Adrenal gland (tissue), 12 donors: Measurements from ENCODE around the gene CCDC97. TPM values are rescaled to one million over a fixed set of nuclear protein-coding genes. Genes with fewer than 3 reads are reported as not detected.

Source experiments
- DNase-seq, 7 donors: peaks; one replicate each; pipeline ENCODE4 v3.0.0-alpha.2; 2019 to 2020
- H3K27ac ChIP-seq, 5 donors: fragments of 200-600 bp; sonication (generic) in 4 of 5; 1 replicate in 3 of 5; 2 replicates in 2 of 5; pipeline versions ENCODE4 v1.5.1 to v1.8.0; 2016 to 2020; ENCODE audit warnings: mild to moderate bottlenecking in 1 of 5
- H3K27me3 ChIP-seq: fragments of 200-600 bp; 2 replicates; pipeline ENCODE4 v1.8.0; 2021
- H3K36me3 ChIP-seq, 2 donors: fragments of 200-600 bp; replicated peaks in 1 of 2; 1 replicate in 1 of 2; 2 replicates in 1 of 2; pipeline versions ENCODE4 v1.5.1 to v1.8.0; 2018 to 2022
- H3K4me1 ChIP-seq, 2 donors: fragments of 200-600 bp; replicated peaks in 1 of 2; 1 replicate in 1 of 2; 2 replicates in 1 of 2; pipeline versions ENCODE4 v1.5.1 to v1.8.0; 2018 to 2021
- H3K4me3 ChIP-seq, 4 donors: fragments of 200-600 bp; sonication (generic) in 3 of 4; one replicate each; pipeline ENCODE4 v1.5.1; 2016 to 2018
- H3K9me3 ChIP-seq, 3 donors: fragments of 200-600 bp; sonication (generic) in 1 of 3; replicated peaks in 1 of 3; 1 replicate in 2 of 3; 2 replicates in 1 of 3; pipeline versions ENCODE4 v1.5.1 to v1.8.0; 2016 to 2021
- CTCF ChIP-seq, 6 experiments: fragments of 450-650 bp in 4 of 6; fragments of 200-600 bp in 2 of 6; sonication (generic) in 1 of 6; IDR thresholded peaks; 1 replicate in 5 of 6; 2 replicates in 1 of 6; pipeline versions ENCODE4 v1.5.1 to v1.8.0; 2016 to 2021; ENCODE audit warnings: antibody characterized with exemption in 6 of 6, mild to moderate bottlenecking in 2 of 6, moderate library complexity in 1 of 6
- POLR2A ChIP-seq, 2 donors: fragments of 450-650 bp; IDR thresholded peaks; one replicate each; pipeline ENCODE4 v1.6.1; 2017; ENCODE audit warnings: antibody characterized with exemption in 2 of 2, mild to moderate bottlenecking in 2 of 2, moderate library complexity in 1 of 2
- WGBS, 4 donors: extraction: QIAGEN DNeasy Blood & Tissue Kit in 2 of 4; methylation state at CpG; one replicate each; pipeline versions ENCODE4 v1.1.5 to v1.1.7; 2013 to 2017; 5-methylcytosine and 5-hydroxymethylcytosine counted together
- intact Hi-C, 2 donors: fragments of 100-400 bp; cut with DNase I; formaldehyde crosslinking; loops; one replicate each; pipeline versions ENCODE4 v1.14.1 to v1.15.0; 2022 to 2023
- polyA plus RNA-seq, 3 donors: library from polyadenylated mRNA; stranded (reverse); fragments of 200-250 nt in 2 of 3; fragments of 350-450 nt in 1 of 3; fragmentation: Illumina TruSeq in 1 of 3; extraction: RNeasy Lipid Tissue Mini Kit (QIAGEN cat#74804) in 1 of 3; gene quantifications; one replicate each; pipeline ENCODE4 v1.2.3, GENCODE V29; 2013 to 2014
- total RNA-seq, 9 donors: library from RNA; depleted of rRNA in 4 of 9; stranded (reverse); fragments of >200 nt in 4 of 9; fragments of 120-200 nt in 1 of 9; fragmentation: NEBNext Ultra II Directional in 1 of 9; extraction: Animal tissue kit (Norgen Biotek cat#: 25700) in 1 of 9; gene quantifications; one replicate each; pipeline versions ENCODE4 v1.1.0 to v1.2.4, GENCODE V29; 2013 to 2023
- donor health status: healthy with polysubstance abuse.
- donor health status: Bipolar disorder and iron deficiency.
- donor health status: DM: yes; HTN: yes; CAD: no.
- donor health status: DM: no; HTN: no; CAD: no.
- donor health status: DM: no; HTN: no; CAD: no.
- donor health status: DM: yes; HTN: yes; CAD: no.

Gene CCDC97
- total and polyA plus RNA-seq, 12 donors, result 8.2 to 25.6 (median 16.4) TPM

GRCh38 chr19:41332468-41332867 is 22.5 kb downstream of the CCDC97 start:
- Histone ChIP-seq H3K27ac (no peak overlapping the region), H3K4me1 (peaks cover 0 to 3% of the 10 kb centered on the region in 2 donors), H3K9me3 (no peaks in the 10 kb centered on the region), H3K36me3 (peaks cover 0 to 28% of the 10 kb centered on the region in 2 donors), H3K4me3 (no peak overlapping the region), H3K27me3 (no peaks in the 10 kb centered on the region)
- intact Hi-C loops, result no loop called here
- no peak for TF ChIP-seq POLR2A (IDR thresholded peaks at IDR 0.05)
- no peak for TF ChIP-seq CTCF (IDR thresholded peaks at IDR 0.05)
- WGBS, 4 donors, result 86 to 94% (median 88%) methylated on average over 5 of the region's 5 CpGs
- DNase-seq, result no peak

- Histone ChIP-seq H3K4me3 (no peak overlapping the region), H3K9me3 (no peaks in the 10 kb centered on the region), H3K27me3 (no peaks in the 10 kb centered on the region), H3K36me3 (peaks cover 0 to 28% of the 10 kb centered on the region in 2 donors), H3K27ac (peak overlapping the region in 2 of 5 donors; percentile 30 to 65), H3K4me1 (no peaks in the 10 kb centered on the region)
- TF ChIP-seq CTCF (IDR thresholded peaks at IDR 0.05) (no peak), POLR2A (IDR thresholded peaks at IDR 0.05) (no peak)
- intact Hi-C loops, result no loop called here
- 62 to 95% (median 70%) methylated on average over 3 to 5 of the region's 5 CpGs for WGBS, 4 donors
- no peak for DNase-seq
Measured at GRCh38 chr19:41334793-41335192, 24.8 kb downstream of the CCDC97 start.

GRCh38 chr19:41335467-41335866 is 25.5 kb downstream of the CCDC97 start:
- WGBS, 4 donors, result 86 to 94% (median 88%) methylated on average over 5 to 10 of the region's 10 CpGs
- Histone ChIP-seq H3K4me3 (no peak overlapping the region), H3K4me1 (no peaks in the 10 kb centered on the region), H3K27ac (no peak overlapping the region), H3K27me3 (no peaks in the 10 kb centered on the region), H3K36me3 (peaks cover 0 to 22% of the 10 kb centered on the region in 2 donors), H3K9me3 (no peaks in the 10 kb centered on the region)
- intact Hi-C loops, result no loop called here
- TF ChIP-seq CTCF (IDR thresholded peaks at IDR 0.05) (no peak), POLR2A (IDR thresholded peaks at IDR 0.05) (no peak)
- DNase-seq, result no peak

GRCh38 chr19:41339936-41340335 is 30.0 kb downstream of the CCDC97 start:
- DNase-seq, result no peak
- Histone ChIP-seq H3K9me3 (no peaks in the 10 kb centered on the region), H3K4me1 (no peaks in the 10 kb centered on the region), H3K27me3 (no peaks in the 10 kb centered on the region), H3K36me3 (peaks cover 0 to 23% of the 10 kb centered on the region in 2 donors), H3K27ac (no peak overlapping the region), H3K4me3 (no peak overlapping the region)
- intact Hi-C loops, result no loop called here
- 96 to 99% (median 97%) methylated on average over 5 of the region's 5 CpGs for WGBS, 4 donors
- TF ChIP-seq CTCF (IDR thresholded peaks at IDR 0.05) (no peak), POLR2A (IDR thresholded peaks at IDR 0.05) (no peak)
